HG03378 (cell line): Measurements from ENCODE around the gene SP6.

Source experiments
- ATAC-seq: cut with Tn5 transposase; IDR thresholded peaks from one replicate; pipeline ENCODE4 v1.9.1; 2021; ENCODE audit warnings: mild to moderate bottlenecking, moderate library complexity; ENCODE audit not compliant: unreplicated experiment

Gene SP6

GRCh38 chr17:47879776-47880454, 29.0 kb upstream of the SP6 start:
- ATAC-seq: no peak

GRCh38 chr17:47879028-47879585, 28.1 kb upstream of the SP6 start:
- no peak for ATAC-seq

GRCh38 chr17:47878203-47879027, 27.5 kb upstream of the SP6 start:
- no peak for ATAC-seq

- no peak for ATAC-seq
These were observed 26.5 kb upstream of the SP6 start for GRCh38 chr17:47877368-47878034.

DNA sequence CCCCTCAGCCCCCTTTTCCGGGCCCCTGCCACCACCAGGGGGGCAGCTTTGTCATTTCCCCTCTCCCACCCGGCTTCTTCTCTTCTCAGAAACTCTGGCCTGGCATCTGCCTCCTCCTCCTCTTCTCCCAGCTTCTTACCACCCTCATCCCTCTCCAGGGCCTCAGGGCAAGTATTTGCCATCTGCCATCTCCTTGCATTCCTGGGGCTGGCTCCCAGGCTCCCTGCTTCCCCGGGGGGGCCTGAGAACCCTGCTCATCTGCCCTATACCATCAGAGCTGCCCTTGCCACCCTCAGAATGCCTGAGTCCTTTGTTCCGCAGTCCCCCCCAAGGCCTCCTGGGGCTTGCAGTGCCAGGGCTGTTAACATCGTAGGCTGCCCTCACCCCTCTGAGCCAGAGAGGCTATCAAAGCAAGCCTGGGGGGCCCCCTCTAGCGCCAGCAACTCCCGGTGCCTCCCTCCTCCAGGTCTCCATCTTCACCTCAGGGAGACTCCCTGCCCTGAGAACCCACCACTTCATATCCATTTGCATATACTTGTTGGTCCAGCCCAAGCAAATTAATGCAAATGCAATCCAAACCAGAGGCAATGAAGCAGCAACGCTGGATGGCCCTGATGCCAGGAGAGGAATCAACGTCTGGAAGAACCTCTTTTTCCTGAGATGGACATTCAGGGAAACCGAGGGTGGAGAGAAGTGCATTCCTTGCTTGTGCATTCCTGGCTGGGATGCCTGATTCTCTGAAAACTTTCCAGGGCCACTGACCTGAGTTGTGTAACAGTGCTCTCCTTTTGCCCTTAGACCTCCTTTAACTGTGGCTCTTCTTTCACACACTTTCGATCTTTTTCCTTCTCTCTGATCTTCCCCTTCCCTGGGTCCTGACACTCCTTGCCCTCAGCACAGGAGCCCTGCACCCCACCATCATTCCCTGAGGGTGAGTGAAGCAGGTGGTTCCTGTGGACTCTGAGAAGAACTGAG, 24.3 kb upstream of the SP6 start:
- ATAC-seq: no peak

DNA sequence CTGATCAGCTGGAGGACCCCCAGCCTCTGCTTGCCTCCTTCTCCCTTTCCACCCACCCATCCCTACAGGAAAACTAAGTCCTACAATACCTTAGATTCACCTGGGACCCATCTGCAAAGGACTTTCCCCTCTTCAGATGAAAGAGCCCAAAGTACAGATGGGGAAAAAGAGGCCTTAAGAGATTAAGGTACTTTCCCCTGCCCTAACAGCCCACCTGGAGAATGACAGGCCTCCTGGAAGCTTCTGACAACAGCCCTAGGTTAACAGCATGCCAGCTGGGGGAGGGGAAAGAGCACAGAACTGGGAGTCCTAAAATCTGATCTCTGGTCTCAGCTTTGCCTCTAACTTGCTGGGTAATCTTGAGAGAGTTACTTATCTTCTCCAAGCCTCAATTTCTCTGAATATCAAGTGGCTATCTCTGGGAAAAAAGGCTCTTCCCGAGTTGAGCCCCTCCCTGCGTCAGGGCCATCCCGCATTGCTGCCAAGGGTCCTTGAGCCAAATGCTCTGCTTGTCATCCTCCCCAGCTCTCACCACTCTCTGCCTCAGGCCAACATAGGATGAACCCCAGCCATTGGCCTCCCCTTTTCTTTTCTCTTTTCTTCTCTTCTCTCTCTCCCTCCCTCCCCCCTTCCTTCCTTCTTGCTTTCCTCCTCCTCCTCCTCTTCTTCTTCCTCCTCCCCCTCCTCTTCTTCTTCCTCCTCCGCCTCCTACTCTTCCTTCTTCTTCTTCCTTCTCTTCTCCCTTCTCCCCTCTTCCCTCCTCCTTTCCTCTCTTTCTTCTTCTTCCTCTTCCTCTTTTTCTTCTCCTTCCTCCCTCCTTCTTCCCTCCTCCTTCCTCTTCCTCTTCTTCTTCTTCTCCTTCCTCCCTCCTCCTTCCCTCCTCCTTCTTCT, 22.5 kb upstream of the SP6 start:
- ATAC-seq: no peak

GRCh38 chr17:47872651-47873161, 21.7 kb upstream of the SP6 start:
- ATAC-seq: no peak

DNA sequence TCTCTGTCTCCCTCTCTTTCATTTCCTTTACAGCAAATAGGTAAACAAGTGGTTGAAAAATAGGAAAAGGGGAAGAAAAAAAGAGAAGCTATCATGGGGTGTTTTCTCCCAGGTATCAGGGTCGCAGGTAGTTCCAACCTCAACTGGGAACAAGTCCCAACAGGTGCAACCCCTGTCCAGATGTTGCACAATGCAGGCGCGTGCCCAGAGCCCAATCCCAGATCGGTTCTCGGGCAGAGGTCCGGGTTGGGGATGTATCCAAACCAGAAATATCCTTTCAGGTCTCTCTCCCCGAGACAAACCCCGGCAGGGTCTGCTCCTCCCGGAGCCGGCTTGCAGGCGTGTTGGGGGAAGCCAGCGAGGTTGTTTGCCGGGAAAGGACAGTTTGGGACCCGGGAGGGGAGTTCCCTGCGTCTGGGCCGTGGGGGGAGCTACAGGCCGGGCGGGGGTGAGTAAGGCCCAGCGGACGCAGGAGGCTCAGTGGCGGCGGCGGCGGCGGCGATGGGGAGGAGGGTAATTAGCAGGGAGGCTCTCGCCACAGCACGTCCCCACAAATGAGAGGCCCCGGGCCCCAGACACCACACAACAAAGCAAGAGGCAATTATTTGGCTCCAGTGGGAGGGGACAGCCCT, 21.2 kb upstream of the SP6 start:
- no peak for ATAC-seq

GRCh38 chr17:47871048-47871447, 20.1 kb upstream of the SP6 start:
- ATAC-seq: no peak

- ATAC-seq: no peak
These were observed 19.1 kb upstream of the SP6 start for GRCh38 chr17:47870056-47870455.

GRCh38 chr17:47869114-47869513, 18.2 kb upstream of the SP6 start:
- no peak for ATAC-seq

DNA sequence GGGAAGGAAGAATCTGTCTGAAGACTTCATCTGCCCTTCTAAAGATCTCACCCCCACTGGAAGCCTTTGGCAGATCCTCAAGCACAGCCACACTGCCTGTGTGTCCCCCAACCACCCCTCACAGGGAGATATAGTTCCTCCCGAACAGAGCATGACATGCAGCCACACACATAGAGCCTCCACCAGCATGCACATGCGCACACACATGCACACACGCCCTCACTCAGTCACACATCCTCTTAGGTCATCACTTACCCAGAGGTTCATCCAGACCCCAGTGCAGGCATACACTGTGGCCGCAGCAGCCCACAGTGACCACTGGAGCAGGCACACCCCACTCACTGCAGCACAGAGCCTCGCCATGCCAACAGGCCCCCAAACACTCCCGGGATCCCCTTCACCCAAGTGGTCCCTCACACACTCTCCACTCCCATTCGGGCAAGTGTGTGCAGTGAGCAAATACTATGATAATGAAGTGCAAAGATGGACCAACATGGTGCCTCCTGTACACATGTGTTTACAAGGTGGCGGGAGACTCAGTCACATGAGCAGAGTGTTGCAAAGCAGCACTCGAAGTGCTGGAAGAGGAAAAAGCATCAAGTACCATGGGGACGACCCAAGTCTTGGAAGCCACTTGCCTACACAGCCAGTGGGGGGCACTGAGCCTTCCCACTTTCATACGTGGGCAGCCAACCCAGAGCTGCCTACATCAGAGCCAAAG, 17.0 kb upstream of the SP6 start:
- no peak for ATAC-seq

GRCh38 chr17:47866941-47867340, 16.0 kb upstream of the SP6 start:
- ATAC-seq: no peak

DNA sequence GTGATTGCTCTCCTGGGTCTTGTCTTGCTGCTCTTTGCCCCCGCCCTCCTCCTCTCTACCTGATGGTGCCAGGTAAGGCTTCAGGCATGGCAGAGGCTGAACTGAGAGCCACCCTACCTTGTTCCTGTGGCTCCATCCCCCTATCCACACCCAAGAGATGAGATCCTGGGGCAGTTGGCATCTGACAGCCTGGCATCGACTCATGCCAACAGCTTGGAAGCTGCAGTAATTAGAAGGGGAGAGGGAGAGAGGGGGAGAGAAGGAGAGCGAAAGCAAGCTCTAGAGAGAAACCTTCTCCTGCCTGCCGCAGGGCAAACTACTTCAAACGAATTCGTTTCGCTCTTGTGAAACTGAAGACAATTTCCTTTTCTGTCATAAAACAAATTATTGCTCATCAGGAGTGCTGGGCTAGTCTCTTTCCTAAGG, 13.8 kb upstream of the SP6 start:
- no peak for ATAC-seq

GRCh38 chr17:47862621-47863440, 11.9 kb upstream of the SP6 start:
- ATAC-seq: no peak

DNA sequence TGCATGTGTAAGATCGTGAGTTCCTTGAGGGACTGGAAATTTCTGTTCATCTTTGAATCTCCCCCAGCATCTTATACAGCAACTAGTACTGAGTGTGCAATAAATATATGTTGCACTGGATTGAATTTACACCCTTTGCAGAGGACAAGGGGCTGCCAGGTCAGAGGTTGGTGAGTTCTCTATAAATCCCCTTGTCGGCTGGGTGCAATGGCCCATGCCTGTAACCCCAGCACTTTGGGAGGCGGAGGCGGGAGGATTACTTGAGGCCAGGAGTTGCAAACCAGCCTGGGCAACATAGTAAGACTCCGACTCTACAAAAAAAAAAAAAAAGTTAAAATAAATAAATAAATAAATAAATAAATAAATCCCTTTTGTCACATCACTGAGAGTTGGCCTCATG, 9.4 kb upstream of the SP6 start:
- ATAC-seq: no peak
